Stimulated activated CD8-positive, alpha-beta memory T cell treated with anti-CD3 and anti-CD28 coated beads, Interleukin-12 subunit alpha, Interleukin-12 subunit beta, amount 100 ng/mL, for 24 hours (primary cell): ENCODE measurements around the gene ITPKC.

Source experiments
- DNase-seq: peaks from one replicate; pipeline ENCODE4 v3.0.0-alpha.2; 2020; ENCODE audit errors: extremely low read depth

The ITPKC gene

DNA sequence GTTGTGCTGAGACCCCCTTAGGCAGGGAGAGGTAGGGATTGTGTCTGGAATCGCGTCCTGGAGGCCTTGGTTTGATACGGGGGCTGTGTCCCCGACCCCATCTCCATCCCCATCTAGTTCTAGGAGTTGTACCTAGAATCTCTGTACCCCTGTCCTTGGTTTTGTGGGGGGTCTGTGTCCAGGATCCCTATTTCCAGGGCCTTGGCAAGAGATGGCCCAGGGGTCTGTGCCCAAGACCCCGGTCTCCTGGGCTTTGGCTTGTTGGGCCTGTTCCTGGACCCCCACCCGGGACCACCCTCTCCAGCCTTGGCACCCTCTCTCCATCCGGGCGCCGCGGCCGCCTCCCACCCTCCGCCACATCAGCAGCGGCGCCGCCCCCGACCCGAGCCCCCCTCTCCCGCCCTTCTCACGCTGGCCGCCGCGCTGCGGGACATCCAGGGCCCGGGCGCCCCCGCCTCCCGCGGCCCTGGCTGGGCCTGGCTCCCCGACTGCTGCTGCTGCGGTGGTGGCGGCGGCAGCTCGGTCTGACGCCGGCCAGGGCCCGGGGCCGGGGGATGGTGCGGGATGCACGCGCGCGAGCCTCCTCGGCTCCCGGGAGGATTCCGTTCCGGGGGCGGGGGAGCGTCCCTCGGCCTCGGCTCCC lies 26.7 kb upstream of the ITPKC start, which contains the start of gene NUMBL:
Gene NUMBL, minus strand, starts transcription at position 602 of the 643 bp plus-strand sequence. Its CDS starts 168 bp downstream, at position 434.
- DNase-seq: no peak

DNA sequence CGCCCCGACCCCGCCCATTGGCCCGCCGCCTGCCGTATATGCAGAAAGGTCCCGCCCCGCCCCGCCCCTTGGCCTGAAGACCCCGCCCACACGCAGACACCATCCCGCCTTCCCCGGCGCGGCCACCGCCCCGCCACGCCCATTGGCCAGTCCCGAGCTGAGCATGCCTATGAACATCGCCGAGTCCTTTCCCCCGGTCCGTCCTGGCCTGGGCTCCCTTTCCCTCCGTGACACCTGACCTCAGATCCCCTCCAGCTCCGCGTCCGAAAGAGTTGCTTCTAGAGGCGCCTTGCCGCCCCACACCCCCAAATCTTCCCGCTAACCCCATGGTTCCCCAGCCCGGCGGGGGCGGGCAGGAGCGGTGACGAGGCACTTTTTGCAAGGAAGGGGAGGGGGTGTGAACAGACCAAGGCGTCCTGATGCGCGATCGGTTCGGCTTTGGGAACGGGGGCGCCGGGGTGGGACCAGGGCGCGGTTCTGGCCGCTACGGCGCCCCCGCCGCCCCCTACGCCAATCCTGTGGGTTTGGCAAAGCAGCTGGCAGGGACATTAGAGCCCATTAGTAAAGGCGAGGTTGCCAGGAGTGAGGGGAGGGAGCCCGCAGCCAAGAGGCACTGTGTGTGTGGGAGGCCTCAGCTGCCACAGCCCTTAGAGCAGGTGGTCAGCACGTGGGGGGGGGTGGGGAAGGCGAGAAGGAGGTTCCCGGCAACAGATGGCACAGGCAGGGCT lies 26.1 kb upstream of the ITPKC start:
- DNase-seq: peak; percentile 83

DNA sequence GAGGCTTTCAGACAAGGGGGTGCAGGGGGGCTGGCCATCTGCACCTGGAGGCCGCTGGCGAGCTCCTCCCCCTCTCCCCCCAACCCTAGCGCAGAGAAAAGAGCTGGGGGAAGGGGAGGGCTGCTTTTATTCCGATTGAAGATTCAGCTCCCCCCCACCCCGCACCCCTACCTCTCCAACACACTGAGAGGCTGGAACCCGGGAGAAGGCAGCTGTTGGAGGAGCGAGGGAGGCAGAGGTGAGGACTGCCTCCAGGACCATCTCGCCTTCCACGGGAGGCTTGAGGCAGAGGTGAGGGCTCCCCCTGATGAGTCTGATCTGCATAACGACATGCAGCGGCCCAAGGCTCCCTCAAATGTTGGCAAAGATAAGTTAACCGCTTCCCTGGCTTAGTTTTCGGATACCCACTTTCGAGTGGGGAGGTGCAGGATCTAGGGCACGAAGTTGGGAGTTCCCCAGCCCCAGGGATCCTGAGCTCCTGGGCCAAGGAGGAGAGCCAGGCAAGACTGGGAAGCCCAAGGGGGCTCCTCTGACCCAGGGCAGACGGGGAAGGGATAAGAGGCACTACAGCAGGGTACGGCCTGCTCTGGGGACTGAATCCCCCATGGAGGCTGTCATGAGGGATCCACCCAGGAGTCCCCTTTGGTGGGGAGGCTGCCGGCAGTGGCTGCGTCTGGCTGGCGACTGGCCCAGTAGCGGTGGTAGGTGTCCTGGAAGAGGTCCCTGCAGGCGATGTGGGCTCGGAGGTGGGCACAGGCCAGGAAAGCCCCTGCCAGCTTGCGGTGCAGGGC lies 25.3 kb upstream of the ITPKC start:
- no peak for DNase-seq

DNA sequence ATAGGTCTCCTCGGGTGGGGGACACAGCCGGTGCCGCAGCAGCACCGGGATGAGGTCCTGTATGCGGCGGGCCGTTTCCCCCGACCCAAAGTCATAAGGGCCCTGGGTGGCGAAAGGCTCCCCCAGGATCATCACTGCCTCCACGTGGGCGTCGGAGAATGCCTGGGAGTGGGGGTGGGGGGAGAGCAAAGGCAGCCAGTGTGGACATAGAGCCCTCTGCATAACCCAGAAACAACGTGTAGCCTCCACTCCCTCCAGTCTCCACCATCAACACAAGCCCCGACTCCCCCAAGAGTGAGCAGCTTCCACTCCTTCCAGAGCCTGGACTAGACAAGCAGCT lies 24.7 kb upstream of the ITPKC start:
- no peak for DNase-seq

DNA sequence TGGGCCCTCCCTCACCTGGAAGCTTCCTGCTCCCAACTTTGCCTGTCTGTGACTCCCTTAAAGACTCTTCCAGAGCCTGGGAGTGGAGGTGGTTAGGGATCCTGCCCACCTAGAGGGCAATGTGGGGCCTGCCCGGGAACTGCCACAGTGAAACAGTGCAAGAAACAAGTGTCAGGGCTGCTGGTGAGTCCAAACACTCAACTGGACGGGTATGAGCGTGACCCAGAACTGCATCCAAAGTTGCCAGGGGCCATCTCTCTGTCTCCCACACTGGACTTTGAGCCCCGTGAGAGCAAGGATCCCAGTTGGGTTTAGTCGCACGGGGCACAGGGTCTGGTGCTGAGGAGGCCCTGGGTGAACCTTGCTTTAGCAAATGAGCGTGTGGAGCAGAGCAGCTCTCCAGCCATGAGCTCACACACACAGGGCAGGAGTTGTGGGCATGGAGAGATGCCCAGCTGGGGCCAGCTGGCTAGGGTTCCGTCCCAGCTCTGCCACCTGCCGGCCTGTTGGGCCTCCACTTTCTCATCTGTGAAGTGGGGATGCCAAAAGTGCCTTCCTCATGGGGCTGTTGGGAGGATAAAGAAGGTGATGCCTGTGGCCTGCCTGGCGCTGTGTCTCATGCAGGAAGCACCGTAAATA lies 23.6 kb upstream of the ITPKC start:
- DNase-seq: no peak

DNA sequence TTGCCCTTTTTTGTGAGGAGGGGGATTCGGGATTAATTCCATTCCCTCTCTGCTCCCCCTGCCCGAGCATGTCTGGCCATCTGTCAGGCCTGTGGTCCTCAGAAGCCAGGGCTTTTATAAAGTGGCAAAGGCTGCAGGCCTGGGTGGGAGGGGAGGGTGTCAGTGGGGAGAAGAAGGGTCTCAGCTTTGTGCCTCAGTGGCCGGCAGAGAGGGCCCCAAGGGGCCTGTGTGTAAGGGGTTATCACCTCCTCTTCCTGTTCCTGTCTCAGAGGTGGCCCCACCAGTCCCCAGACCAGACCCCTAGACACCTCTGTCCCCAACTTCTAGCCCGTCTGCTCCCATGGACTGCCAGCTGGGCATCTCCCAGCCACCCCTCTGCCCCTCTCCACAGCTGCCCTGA lies 23.0 kb upstream of the ITPKC start:
- no peak for DNase-seq

DNA sequence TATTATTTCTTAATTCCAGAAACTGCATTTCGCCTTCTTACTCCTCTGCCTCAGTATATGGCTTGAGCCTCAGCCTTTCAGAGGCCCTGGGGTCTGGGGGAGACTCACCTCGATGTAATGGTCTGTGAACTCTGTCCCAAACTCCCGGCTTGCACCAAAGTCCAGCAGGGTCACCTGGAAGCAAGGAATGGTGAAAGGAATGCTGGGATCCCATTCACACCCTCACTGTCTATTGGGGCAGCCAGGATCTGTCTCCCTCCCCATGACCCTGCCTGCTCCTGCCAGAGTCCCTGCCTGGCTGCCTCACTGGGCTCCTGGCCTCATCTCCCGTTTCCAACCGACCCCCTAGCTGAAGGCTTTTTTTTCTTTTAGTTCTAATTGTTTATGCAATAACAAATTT lies 21.0 kb upstream of the ITPKC start:
- no peak for DNase-seq

DNA sequence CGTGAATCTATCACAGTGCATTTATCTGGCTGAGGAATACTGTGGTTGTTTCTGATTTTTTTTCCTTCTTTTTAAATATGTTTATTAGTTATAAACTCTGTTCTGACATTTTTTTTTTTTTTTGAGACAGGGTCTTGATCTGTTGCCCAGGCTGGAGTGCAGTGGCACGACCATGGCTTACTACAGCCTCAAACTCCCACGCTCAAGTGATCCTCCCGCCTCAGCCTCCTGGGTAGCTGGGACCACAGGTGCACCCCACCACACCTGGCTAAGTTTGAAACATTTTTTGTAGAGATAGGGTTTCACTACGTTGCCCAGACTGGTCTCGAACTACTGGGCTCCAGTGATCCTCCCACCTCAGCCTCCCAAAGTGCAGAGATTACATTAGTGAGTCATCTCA lies 19.9 kb upstream of the ITPKC start:
- DNase-seq: no peak

DNA sequence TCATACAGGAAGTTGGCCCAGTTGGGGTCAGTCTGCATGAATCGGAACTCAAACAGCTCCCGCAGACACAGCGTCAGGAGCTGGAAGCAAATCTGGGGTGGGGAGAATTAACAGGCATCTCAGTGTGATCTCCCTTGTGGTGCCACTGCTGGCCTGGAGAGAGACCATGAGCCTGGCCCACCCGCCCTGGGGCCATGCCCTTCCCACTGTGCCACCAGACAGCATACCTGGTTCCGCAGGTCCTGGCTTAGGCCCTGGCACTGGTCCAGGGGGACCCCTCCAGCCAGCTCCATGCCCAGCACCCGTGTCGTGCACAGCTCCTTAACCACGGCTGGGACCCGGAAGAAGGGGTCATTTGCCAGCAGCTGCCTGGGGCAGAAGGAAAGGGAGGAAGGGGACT lies 16.8 kb upstream of the ITPKC start:
- DNase-seq: no peak

DNA sequence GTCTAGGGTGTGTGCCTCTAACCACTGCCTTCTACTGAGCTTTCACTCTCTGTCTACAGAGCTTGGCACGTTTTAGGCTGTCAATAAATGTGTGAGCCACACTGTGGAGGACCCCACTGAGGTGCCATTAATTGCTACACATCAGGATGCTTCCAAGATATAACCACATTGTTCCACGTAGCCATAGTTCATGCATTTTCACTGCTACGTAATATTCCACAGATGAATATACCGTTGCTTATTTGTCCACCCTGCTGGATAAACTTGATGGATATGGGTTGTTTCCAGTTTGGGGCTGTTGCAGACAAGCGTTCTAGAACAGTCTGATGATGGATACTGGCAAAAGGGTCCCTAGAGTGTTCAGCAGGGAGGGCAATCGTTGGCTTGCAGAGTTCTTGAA lies 15.2 kb upstream of the ITPKC start:
- no peak for DNase-seq

DNA sequence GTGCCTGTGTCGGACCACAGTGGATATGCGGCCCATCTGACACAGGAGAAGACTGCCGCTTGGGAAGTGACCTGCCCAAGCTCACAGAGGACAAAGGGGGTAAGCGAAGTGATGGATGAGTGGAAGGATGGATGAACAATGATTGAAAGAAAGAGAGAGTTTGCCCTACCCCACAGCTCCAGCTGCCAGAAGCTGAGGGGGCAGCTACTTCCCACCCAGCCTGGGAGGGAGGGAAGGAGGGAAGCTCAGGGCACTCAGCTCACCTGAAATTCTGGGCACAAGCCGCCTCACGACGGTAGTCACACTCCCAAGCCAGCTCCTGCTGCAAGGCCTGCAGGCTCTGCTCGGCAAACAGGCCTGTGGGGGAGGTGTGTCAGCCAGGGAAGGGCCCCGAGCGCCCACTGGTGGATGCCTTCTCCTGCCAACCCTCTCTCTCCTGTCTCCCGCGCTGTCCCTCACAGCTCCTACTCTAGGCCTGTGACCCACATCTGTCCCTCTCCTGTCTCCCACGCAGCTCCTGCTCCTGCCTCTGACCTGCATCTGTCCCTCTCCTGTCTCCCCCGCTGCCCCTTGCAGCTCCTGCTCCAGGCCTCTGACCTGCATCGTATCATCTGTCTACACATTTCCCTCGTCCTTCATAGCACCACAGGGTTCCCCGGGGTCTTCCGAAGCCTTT lies 14.4 kb upstream of the ITPKC start:
- DNase-seq: no peak

DNA sequence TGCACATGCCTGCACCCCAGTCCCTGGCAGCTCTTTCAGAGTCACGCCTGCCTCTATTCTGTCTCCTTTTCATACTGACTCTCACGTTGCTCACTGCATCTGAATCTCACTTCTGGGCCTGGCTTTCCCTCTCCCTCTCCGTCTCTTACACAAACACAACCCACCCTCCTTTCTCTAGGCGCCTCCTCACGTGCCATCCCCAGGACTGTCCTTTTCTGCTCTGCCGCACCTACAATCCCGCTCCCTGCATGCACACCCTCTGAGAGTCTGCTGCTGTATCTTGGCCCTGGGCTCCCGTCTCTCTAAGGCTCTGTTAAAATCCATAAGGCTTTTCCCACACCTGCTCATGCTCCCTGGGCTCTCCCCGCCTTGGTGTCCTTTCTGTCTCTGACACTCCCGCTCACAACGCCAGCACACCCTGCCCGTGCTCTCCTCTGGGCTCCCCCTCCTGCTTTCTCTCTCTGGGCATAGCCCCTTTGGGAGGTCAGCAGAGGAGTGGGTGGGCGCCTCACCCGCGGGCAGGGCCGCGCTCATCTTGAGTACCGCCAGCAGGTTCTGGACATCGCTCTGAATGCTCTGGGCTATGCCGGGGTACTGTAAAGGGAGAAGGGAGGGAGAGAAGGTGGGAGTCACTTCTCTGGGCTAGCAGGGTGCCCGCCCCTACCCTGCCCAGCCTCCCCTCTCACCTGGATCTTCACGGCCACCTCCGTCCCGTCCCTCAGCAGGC lies 13.7 kb upstream of the ITPKC start:
- DNase-seq: no peak

DNA sequence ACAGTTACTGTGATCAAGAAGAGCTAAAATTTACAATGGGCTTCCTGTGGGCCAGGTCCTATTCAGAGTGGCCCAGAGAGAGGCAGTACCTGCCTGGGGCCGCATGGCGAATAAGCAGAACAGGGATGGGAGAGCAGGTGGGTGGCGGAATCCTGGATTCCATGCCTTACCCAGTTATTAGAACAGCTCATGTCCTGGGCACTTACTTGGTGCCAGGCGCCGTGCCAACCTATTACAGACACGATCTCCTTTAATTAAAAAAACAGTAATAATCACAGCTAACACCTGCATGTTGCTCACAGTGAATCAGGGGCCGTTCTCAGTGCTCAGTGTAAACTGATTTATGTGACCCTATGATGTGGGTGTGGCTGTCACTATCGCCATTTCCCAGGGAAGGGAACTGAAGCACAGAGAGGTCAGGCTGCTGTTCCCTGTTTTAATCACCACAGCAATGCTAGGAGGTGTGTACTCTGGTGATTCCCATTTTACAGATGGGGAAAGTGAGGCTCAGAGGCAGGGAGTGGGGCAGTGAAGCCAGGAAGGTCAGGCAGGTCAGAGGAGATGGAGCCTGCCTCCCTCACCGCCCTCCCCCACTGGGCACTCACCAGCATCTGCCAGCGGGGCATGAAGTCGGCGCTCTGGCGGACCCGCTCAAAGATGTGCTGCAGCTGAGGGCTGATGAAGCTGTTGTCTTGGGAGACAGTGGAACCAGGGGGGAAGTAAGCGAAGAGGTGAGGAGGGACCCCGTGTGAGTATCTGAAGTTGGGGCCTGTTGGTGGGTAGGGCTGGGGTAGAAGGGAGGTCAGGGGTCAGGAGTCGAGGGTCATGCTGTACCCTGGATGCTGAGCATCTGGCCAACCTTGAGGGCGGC lies 12.2 kb upstream of the ITPKC start:
- no peak for DNase-seq

DNA sequence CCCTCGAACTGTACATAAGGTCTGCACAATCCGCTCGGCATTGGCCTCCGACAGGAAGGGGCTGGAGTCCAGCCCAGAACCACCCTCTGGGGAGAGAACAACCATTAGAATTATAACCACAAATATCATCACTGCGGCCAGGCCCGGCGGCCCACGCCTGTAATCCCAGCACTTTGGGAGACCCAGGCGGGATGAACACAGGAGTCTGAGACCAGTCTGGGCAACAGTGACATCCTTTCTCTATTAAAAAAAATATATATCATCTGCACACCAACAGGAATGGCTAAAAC lies 11.6 kb upstream of the ITPKC start:
- DNase-seq: no peak

DNA sequence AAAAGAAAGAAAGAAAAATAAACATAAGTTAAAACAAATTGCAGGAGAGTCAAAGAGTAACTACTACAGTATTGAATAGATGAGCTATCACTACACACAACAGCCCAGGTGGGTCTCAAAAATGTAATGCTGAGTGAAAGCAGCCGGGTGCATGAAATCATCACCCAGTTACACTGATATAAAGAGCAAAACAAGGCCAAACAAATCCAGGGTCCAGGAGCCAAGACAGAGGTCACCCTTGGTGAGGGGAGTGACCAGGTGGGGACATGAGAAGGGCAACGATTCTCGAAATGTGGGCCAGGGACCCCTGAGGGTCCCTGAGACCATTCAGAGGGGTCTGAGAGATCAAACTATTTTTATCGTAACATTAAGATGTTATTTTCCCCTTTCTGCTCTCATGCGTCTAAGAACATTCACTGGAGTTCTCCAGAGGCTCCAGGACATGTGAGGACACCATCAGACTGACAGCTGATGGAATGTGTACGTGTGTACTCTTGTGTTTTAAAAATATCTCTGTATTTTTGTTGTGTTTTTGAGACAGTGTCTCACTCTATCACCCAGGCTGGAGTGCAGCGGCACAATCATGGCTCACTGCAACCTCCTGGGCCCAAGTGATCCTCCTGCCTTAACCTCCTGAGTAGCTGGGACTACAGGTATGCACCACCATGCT lies 10.8 kb upstream of the ITPKC start:
- no peak for DNase-seq

DNA sequence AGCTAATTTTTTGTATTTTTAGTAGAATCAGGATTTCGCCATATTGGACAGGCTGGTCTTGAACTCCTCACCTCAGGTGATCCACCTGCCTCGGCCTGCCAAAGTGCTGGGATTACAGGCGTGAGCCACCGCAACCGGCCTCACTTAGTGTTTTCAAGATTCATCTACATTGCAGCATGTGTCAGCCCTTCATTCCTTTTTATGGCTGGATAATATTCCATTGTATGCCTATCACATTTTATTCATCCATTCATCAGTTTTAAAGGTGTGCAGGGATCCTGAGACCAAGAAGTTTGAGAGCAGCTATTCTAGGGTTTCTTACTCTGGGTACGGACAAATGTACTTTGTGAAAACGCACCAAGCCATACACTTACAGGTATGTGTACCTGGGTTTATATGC lies 9.3 kb upstream of the ITPKC start:
- no peak for DNase-seq

DNA sequence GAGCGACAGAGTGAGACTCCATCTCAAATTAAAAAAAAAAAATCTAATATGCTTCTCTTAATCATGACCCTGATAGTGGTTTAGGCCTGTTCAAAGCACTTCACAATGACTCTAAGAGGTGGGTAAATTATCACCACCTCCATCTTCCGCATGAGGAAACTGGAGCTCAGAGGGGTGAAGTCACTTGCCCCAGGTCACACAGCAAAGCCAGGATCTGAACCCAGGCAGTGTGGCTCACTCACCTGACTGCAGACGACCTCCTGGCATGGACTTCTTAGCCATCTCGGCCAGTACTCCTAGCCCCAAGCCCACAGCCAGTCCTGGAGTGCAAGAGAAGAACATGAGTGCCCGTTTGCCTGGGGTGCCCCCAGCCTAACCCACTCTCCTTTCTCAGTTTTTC lies 7.1 kb upstream of the ITPKC start:
- no peak for DNase-seq

DNA sequence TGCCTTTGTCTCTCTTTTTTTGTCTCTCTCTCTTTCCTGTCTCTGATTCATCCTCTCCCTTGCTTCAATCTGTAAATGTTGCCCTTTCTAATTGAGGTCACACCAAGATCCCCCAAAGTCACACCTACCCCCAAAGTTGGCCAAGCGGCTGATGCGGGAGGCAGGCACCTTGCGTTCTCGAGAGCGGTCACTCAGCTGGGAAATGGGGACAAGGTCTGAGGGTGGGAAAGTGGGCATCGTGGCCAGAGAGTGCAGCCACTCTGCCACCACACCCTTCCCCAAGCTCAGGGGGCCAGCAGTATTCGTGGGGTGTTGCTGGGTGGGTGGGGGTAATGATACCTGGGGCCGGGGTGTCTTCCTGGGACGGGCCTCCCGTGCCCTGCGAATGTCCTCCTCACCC lies 3.0 kb upstream of the ITPKC start:
- DNase-seq: no peak

DNA sequence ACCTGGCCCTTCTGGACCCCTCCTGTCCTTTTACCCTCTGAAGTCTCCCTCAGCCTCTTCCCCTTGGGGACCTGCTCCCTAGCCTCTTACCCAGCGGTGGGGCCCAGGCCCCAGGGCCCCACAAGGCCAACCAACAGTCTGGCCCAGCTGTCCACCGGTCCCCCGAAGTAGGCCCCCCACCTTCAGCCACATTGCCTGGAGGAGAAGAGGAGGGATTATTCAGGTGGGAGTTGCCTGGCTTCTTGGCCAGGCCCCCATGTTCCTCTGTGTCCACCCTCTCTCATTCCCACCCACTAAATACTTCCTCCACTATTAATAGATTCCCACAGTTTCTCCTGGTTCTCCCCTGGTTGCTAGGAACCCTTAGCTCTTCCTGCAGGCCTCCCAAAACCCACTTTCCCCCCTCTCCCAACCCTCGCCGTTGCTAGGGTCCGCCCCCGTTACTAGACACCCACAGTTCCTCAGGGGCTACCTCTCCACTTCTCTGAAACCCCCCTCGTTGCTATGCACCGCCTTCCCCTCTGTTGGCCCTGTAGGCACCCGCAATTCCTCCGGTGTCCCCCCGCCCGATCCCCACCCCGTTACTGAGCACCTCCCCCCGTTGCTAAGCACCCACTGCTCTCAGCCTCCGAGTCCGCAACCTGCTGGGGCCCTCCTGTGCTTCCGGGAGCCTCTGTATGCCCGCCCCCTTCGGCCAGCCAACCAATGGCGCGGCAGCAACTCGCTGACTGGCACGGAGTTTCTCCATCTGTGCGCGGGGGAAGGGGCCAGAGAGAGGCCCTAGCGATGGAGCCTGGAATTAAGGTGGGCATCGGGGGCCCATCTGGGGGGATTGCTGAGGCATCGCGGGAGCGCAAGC lies 2.2 kb upstream of the ITPKC start:
- DNase-seq: peak; percentile 77
